Left ventricle myocardium inferior (tissue), 1 donor: ENCODE data around the gene GLCCI1. TPM values are rescaled to one million over a fixed set of nuclear protein-coding genes. Genes with fewer than 3 reads are reported as not detected.

ENCODE experiments used
- DNase-seq: peaks from one replicate; pipeline ENCODE4 v3.0.0-alpha.2; 2020
- H3K27ac ChIP-seq: fragments of 200-600 bp; replicated peaks from 2 replicates; pipeline ENCODE4 v1.8.0; 2021
- H3K27me3 ChIP-seq: fragments of 200-600 bp; 2 replicates; pipeline ENCODE4 v1.8.0; 2021; ENCODE audit warnings: low read depth
- H3K36me3 ChIP-seq: fragments of 200-600 bp; 2 replicates; pipeline ENCODE4 v1.8.0; 2021
- H3K4me1 ChIP-seq: fragments of 200-600 bp; 2 replicates; pipeline ENCODE4 v1.8.0; 2021
- H3K4me3 ChIP-seq: fragments of 200-600 bp; 2 replicates; pipeline ENCODE4 v1.8.0; 2021; ENCODE audit warnings: mild to moderate bottlenecking, moderate library complexity
- H3K9me3 ChIP-seq: fragments of 200-600 bp; replicated peaks from 2 replicates; pipeline ENCODE4 v1.8.0; 2021
- intact Hi-C: fragments of 100-400 bp; cut with micrococcal nuclease; formaldehyde crosslinking; loops from one replicate; pipeline ENCODE4 v1.11.0; 2022
- total RNA-seq: library from RNA; stranded (reverse); fragmentation: NEBNext Ultra II Directional; extraction: Animal tissue kit (Norgen Biotek cat#: 25700); gene quantifications from one replicate; pipeline ENCODE4 v1.2.1, GENCODE V29; 2021
- TF ChIP-seq, protein P1 (sequence below): fragments of 200-600 bp; IDR thresholded peaks from 2 replicates; pipeline ENCODE4 v1.8.0; 2021; ENCODE audit warnings: antibody characterized with exemption, mild to moderate bottlenecking, borderline replicate concordance
- donor health status: DM: no; HTN: yes; CAD: no; lungs with severe emphysema.

The GLCCI1 gene
- total RNA-seq, 1 donor from 2014 or later: 5.8 TPM

DNA sequence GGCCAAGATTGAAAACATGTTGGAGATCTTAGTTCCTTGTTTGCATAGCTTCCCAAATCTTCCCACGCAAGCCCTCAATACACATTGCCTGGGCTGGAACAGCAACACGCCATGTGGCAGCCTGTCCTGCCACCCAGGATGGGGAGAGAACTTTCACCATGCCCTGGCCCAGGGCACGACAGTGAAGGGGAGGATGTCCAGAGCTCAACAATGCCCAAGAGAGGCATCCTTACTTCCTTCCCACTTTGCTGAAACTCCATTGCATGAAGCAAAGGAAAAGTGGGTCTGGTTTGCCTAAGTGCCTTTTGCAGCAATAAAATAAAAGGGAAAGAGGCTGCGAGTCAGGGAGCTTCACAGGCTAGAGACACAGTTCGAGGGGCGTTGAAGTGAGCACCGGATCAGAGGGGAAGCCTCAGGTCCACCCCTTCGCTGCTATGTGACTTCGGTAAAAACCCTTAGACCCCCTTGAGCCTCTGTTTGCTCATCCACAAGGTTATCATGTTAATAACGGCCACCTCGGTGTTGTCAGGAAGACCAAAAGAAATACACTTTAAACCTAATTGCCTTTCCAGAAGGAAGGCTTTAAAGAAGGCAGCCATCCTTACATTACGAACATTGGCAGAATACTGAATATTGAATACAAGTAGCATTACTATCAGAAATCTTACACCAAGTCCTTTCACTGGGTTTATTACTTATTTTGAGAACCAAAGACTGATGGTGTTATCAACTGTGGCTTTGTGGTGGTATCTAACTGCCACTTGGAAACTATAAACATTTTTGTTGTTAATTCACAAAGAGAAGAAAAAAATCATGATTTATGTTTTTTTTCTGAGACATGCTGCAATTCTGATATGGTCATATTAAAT, 160.1 kb downstream of the GLCCI1 start:
- Histone ChIP-seq H3K27me3 (no peaks in the 10 kb centered on the region), H3K27ac (no peak overlapping the region), H3K4me3 (no peak overlapping the region), H3K4me1 (no peaks in the 10 kb centered on the region), H3K9me3 (no peaks in the 10 kb centered on the region), H3K36me3 (peaks cover 32% of the 10 kb centered on the region)
- TF ChIP-seq, protein P1, sequence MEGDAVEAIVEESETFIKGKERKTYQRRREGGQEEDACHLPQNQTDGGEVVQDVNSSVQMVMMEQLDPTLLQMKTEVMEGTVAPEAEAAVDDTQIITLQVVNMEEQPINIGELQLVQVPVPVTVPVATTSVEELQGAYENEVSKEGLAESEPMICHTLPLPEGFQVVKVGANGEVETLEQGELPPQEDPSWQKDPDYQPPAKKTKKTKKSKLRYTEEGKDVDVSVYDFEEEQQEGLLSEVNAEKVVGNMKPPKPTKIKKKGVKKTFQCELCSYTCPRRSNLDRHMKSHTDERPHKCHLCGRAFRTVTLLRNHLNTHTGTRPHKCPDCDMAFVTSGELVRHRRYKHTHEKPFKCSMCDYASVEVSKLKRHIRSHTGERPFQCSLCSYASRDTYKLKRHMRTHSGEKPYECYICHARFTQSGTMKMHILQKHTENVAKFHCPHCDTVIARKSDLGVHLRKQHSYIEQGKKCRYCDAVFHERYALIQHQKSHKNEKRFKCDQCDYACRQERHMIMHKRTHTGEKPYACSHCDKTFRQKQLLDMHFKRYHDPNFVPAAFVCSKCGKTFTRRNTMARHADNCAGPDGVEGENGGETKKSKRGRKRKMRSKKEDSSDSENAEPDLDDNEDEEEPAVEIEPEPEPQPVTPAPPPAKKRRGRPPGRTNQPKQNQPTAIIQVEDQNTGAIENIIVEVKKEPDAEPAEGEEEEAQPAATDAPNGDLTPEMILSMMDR: no peak
- no peak for DNase-seq
- intact Hi-C loops: no loop called here

DNA sequence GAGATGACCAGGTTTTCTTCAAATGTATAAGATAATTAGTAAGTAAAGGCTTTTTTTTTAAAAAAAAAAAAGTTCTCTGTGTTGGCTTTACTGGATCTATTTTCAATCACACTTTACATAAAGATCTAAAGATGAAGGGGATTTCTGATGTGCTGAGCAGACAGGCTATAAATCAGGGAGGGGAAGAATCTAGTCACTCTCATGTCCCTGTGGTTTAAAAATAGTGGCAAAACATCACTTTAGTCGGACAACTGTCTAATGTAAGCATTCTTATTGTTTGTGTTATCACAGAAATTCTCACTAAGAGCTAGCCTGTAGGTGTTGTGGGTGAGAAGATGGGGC, 160.7 kb downstream of the GLCCI1 start:
- peaks cover 30% of the 10 kb centered on the region for H3K36me3 ChIP-seq
- no peaks in the 10 kb centered on the region for H3K9me3 ChIP-seq
- intact Hi-C loops: no loop called here
- DNase-seq: no peak
- H3K4me1 ChIP-seq: no peaks in the 10 kb centered on the region
- TF ChIP-seq, protein P1: no peak
- H3K4me3 ChIP-seq: no peak overlapping the region
- no peak overlapping the region for H3K27ac ChIP-seq
- no peaks in the 10 kb centered on the region for H3K27me3 ChIP-seq

DNA sequence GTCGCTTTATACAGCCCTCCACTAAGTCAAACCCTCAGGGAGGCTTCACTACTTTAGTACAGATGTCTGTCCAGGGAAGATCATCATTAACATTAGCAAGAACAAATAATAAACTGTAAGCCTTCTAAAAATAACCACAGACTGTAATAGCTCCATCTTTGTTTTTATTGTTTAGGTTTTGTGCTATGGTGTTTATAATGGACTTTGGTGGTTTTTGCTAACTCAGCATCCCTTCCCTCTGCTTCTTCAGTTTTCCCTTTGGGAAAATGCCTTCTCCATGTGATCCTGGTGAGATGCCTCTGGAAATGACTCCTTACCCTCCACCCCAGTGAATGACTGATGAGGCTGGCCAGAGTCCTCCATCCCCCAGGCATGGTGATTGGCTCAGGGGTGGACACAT, 162.1 kb downstream of the GLCCI1 start:
- H3K27me3 ChIP-seq: no peaks in the 10 kb centered on the region
- H3K27ac ChIP-seq: no peak overlapping the region
- intact Hi-C loops: no loop called here
- H3K4me3 ChIP-seq: no peak overlapping the region
- no peaks in the 10 kb centered on the region for H3K9me3 ChIP-seq
- peaks cover 26% of the 10 kb centered on the region for H3K36me3 ChIP-seq
- DNase-seq: no peak
- no peaks in the 10 kb centered on the region for H3K4me1 ChIP-seq
- TF ChIP-seq, protein P1: no peak

DNA sequence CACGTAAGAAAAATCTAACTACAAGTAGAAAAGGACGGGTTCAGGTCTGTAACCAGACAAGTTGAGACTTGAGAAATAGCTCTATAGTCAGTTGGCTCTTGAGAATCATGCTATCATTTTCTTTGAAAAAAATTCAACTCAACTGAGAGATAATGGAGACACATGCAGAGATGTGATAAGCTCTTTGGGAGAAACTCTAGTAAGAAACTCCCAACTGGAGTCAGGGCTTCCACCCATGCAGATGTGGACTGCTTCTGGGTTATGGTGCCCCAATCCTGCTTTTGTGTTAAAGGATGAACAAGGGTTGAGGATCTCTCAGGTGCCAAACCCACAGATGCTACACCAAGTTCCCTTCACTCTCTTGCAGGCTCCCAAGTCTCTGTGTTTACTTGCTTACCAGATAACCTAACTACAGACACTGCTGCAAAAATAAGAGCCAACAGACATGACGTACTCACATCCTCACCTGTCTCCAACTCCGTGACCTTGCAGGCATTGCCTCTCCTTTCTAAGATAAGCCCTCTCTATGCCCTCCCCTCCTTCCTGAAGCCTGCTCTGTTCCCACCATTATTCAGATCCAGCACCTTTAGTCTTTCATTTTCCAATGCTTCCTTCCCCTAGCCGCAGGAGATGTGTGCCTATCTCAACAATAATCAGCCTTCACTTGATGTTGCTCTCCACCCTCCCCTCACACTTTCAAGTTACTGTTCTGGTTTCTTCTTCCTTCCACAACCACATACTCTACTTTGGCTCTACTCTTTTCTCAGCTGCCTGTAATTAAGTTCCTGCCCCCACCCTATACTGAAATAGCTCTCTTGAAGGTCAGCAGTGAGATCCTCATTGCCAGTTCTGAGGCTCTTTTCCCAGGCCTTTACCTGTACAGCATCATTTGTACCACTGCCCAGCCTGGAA, 163.4 kb downstream of the GLCCI1 start:
- Histone ChIP-seq H3K27ac (no peak overlapping the region), H3K4me1 (no peaks in the 10 kb centered on the region), H3K27me3 (no peaks in the 10 kb centered on the region), H3K36me3 (peaks cover 19% of the 10 kb centered on the region), H3K4me3 (no peak overlapping the region), H3K9me3 (no peaks in the 10 kb centered on the region)
- DNase-seq: no peak
- intact Hi-C loops: no loop called here
- TF ChIP-seq, protein P1: no peak

DNA sequence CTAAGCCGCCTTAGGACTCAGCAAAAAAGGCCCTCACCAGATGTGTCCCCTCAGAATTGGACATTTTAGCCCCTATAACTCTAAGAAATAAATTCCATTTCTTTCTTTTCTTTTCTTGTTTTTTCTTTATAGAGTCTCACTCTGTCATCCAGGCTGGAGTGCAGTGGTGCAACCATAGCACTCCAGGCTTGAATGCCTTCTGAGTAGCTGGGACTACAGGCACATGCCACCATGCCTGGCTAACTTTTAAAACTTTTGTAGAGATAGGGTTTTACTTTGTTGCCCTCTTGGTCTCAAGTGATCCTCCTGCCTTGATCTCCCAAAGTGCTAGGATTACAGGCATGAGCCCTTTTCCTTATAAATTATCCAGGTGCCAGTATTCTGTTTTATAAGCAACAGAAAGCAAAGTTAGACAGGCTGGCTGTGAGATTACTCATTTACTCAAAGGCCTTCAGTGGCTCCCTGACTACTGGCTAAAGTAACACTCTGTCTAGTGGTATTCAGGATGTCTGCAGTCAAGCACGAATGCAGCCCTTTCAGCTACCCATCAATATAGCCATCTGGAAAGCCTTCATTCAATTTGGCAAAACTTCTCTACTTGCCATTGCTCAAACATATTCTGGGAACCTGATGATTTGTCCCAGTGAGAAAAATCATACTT, 164.7 kb downstream of the GLCCI1 start:
- Histone ChIP-seq H3K36me3 (peaks cover 8% of the 10 kb centered on the region), H3K9me3 (no peaks in the 10 kb centered on the region), H3K27me3 (no peaks in the 10 kb centered on the region), H3K27ac (no peak overlapping the region), H3K4me1 (no peaks in the 10 kb centered on the region), H3K4me3 (no peak overlapping the region)
- DNase-seq: no peak
- TF ChIP-seq, protein P1: no peak
- intact Hi-C loops: no loop called here
